Measurements from ENCODE around the gene SLC22A23.

Gene SLC22A23

DNA sequence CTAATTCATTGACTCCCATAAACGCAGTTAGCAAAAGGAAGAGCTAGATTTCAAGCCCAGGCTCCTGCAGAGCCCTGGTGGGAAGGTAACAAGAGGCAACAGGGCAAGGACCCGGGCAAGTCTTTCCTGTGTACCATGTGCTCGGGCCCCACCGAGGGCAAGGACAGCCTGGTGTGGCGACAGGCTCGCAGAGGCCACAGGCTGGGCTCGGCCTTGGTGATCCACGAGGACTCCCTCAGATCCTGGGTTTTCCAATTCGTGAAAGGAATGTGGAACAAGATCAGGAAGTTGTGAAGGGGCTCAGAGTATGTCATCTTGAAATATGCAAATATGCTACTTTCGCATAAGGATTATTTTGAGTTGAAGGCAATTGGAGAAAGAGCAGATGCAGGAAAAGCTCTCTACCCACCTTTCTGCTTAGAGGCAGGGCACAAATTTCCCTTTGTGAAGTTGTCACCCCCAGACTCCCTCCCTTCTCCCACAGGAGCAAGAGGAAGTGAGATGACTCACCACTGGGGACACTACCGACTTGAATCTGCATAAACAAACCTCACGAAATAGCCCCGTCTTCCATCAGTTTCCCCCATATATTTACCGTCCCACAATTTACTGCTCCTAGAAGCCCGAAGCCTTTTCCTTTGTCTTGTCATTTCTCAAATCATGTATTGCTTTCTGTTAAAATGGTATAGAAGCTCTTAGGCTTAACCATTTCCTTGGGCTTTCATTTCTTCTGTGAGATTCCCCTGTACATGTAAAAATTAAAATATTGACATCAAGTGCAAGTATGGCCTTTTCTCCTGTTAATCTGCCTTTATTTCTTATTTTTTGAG, 119.1 kb downstream of the SLC22A23 start:
- peak in 1 of 51 donors; percentile 38 for DNase-seq

DNA sequence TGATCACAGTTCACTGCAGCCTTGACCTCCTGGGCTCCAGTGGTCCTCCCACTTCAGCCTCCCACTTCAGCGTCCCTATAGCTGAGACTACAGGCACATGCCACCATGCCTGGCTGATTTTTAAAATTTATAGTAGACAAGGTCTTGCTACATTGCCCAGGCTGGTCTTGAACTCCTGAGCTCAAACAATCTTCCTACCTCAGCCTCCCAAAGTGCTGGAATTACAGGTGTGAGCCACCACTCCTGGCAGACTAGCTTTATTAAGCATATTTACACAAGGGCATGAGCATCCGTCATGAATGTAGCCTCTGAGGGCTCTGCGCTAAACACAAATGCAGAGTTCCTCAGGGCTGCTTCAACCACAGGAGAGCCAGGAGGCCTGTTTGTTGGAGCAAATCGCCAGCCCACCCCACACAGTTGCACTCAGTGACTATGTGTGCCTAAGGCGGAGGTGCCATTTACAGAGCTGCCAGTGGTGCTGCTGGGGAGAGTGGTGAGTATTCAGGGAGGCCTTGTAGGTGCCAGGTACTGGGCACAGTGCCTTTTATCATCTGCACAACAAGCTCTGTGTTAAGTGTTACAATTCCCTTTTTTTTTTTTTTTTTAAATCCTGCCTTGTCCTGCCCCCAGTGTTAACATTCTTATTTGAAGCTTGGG, 119.9 kb downstream of the SLC22A23 start:
- DNase-seq: no peak

DNA sequence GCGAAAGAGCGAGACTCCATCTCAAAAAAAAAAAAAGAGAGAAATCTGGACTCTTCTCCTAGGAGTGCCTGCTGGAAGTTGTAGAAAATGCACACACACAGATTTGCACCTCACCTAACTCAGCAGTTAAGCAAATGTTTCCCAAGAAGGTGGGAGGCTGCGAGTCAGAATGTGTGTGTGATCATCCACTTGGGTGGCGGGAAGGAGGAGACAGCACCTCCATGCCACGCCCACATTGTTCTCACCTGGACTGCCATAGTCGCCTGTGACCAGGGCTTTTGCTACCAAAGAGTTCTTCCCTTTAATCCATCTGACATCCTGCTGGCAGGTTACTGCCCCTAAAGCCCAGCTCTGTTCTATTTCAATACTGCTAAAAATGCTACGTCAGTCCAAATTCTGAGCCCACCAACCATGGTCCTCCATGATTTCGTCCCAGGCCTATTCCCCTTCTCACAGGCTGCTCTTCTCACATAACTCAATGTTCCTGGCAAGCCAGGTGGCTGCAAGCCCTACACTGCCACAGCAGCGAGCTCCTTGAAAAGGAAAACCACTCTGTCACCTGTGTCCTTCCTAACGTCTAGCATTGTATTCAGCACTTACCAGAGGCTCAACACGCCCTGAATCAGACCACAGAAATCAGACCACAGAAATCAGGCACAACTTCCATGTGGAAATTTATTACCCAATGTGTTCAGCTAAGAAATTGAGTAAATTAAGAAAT, 120.6 kb downstream of the SLC22A23 start:
- no peak for DNase-seq

DNA sequence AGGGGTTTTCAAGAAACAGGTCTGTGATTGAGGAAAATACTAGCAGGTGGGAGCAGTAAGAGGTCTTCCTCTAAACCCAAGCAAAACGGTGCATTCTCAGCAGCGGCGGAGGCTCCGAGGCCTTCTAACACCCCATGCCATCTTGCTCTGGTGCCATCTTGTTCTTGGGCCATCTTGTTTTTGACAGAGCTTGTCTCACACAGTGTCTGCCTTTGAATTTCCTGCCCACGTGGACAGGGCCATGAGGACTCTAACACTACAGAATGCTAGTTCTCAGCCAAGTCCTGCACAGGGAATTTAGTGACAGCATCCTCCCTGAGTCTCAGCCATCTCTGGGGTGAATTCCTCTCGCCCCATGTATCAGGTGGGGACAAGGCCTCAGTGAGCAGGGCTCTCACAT, 121.7 kb downstream of the SLC22A23 start:
- no peak for DNase-seq

DNA sequence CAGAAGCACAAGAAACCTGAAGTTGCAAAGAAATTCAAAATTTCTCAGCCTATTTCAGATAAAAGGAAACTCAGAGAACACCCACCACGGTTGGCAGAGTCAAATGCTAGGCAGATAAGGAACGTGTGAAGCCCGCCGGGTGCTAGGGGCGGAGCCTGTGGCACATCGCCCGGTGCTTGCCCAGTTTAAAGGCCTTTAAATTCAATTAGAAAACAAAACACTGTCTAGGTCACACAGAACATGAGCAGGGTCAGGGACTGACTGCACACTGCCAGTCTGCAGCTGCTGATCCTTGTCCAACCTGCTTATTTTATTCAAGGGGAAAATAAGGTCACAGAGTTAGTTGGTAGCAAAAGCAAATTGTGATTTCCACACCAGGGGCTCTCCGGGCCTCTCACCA, 122.3 kb downstream of the SLC22A23 start:
- DNase-seq: peak in 17 of 51 donors; percentile 10 to 62 (median 33)

DNA sequence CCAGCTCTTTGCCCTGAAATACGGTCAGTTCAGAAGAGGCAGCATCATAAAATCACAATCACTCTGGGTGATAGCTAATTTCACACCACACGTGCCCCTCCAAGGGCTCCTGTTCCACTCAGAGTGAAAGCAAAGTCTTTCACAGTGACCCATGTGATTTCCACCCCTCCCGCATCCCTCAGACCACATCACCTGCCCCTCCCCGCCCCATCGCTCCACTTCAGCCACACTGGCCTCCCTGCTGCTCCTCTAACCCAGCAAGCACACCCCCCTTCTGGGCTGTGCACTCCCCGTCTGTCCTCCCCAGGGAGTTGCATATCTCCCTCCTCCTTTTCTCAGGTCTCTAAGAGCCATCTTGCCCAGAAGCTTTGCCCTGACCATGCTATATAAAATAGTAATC, 123.6 kb downstream of the SLC22A23 start:
- no peak for DNase-seq

DNA sequence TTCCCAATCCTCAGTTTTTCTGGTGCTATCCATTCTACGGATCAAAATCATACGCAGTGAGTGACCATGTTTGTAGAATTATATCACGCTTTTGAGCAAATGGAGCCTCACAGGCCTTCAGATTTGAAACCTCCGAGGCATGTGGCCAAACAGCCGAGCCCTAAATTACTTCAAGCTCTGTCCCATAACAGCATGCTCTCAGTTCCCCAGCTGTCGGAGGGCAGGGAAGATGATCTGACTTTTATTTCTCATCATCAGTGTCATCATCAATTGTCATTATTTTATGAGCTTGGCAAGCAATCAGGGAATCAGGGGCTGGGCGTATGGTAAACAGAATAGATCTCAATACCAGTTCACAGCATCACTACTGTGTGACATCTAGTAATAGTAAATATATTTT, 124.9 kb downstream of the SLC22A23 start:
- no peak for DNase-seq

DNA sequence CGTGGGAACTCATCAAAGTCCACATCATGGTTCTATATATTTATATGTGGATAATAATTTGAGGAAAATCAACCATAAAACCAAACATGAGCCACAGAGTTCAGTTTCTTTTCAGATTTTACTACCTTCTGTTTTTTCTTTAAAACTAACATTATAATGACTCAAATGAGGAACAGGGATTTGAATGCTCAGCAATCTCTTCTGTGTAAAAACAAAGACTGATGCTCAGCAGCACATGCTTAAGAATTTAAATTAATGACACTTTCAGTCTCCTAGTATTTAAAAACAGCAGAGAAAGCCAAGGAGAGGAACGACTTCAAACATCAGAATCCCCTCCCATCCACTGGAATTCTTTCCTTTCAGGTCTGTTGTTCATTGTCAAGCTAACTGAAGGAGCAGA, 125.4 kb downstream of the SLC22A23 start:
- no peak for DNase-seq

DNA sequence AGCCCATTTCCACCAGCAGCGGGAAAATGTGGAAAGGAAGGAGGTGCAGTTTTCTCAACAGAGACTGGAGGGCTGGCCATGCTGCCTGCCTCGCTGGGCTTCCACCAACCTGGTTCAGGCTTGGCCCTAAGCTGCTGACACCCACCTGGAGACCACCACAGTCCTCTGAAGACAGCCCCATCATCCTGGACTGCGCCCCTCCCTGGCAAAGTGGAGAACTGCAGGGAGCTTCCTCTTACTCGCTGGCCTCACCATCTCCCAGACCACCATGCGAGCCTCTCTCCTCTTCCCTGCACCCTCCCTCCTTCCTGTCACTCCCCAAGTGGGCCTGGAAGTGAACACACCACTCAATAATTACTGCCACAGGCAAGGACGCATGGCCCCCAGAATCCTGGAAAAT, 126.7 kb downstream of the SLC22A23 start:
- no peak for DNase-seq

DNA sequence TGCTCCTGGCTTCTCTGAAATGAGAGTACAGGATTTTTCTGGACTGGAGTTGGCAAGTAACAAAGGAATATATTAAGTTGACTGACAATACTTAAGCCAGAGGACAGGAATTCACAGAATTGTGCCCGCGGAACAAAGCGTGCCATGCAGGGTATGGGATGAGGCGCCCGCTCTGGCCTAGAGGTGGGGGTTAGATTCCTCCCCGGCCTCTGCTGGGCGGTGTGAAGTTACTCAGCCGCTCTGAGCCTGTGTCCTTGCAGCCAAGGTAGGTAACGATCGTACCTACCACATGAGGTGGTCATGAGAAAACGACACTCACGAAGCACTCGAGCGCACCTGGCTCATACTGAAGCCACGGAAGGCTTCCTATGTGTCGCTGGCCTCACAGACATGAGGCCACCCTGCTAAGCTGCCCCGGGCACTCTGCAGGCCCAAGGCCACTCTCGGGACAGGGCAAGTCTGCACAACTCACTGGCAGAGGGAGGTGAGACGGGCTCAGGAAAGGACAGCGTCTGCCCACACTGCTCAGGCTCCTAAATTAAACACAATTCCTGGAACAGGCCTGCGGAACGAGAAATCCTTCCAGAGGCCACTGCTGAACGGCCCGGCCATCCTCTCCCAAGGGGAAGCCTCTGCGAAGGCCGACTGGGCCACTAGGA, 127.3 kb downstream of the SLC22A23 start:
- peak in 1 of 51 donors; percentile 20 for DNase-seq

DNA sequence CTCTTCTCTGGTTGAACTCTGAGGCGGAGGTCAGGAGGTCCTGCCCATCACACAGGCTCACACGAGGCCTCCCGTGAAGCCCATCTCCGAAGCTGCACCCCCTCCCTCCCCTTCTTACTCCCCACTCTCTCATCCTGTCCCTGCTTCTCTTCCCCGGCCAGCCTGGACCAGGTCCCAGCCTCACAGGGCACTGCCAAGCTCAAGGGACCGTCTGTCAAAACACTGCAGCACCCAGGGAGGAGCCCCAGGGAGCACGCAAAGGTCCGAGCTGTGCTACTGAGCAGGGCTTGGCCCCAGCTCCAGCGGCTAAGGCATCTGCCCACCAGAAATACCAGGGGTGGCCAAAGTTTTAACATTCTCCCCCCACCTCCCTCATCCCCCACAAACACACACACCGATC, 128.1 kb downstream of the SLC22A23 start:
- DNase-seq: peak in 29 of 51 donors; percentile 12 to 74 (median 41)

DNA sequence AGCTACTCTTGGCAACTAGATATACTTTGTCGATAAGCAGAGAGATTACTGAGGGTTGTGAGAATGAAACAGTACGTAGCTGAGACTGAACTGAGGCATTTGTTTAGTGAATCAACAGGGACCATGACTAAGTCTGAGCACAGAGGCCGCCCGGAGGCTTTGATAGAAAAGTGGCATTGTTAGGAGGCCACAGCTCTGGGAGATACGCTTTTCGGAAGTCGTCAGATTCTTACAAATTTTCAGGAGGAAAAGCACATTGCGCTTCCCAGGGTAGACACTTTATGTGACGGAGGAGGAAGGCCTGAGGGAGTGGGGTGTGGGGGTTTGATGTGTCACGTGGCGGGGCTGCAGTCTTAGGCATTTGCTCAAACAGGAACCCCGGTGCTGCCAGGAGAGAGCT, 128.7 kb downstream of the SLC22A23 start:
- DNase-seq: peak in 3 of 51 donors; percentile 21 to 23 (median 22)

DNA sequence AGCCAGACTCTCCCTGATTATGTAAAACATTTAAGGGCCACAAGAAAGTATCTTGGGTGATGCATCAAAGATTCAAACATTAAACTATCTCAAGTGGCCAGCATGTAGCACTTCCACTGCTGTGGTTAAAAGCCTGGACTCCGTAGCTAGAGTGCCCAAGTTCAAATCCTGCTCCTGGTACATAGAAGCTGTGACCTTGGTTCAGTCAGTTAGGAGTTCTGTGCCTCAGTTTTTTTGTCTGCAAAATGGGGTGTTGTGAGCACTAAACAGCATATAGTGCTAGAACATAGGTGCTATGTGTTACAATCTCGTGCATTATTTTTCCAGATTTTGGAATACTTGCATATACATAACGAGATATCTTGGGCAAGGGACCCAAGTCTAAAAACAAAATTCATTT, 129.4 kb downstream of the SLC22A23 start:
- no peak for DNase-seq

DNA sequence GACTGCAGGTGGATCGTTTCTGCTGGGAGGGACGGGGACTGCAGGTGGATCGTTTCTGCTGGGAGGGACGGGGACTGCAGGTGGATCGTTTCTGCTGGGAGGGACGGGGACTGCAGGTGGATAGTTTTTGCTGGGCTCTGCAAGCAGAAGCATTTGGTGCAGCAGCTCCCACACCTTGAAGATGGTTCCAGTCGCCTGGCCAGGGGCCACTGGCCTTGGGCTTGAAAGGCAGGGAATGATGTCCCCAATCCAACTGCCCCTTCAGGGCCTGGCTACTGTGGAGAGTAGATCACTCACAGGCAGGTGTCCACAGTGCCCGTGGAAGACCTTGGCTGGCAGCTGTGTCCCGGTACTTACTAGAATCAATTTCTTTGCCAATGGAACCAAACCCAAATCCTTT, 129.9 kb downstream of the SLC22A23 start:
- no peak for DNase-seq

DNA sequence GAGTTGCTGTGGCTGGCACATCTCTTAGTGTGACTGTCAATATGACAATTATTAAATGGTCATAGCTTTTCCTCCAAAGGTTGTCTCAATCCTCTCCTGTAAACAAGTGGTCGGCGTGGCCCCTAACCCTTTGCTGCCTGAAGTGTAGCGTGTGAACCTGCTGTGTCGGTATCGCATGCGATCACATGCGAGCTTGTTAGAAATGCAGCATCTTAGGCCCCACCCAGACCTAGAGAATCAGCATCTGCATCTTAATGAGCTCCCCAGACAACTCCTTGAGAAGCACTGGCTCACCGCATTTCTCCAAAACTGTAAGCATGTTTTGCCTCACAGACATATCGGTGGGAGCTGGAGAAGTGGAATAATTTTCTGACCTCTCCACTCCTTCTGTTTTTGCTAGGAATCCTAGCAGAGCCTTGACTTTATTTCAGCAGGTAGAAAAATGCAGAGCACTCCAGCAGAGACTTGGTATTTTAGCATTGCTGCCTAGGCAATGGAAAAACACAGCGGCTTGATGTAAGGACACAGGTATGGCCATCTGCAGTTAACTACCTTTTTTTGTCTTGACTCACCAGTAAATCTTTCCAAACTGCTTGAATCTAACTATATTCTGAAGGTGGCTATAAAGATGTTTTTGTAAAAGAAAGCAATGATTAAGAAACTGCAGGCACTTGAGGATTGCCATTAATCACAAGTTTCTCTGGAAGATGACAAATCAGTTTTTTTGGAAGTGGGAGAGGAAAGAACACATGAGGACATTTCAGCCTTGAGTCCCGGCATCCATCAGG, 130.5 kb downstream of the SLC22A23 start:
- DNase-seq: no peak

DNA sequence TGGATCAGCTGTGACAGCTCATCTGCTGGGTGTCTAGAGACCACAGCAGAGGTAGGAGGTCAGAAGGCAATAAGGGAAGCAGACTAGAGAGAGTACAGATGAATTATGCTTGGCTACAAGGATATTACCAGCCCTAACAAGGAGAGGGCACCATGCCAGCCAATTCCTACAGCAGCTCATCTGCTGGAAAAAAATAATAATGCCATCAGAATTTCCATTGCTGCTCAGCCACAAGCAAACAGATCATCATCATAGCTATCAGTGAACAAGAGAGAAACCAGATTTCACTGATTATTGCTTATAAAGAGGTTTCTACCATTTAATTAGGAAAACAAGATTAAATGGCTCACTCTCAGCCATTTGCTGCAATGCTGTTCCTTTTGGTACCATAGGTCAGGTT, 131.6 kb downstream of the SLC22A23 start:
- DNase-seq: peak in 3 of 51 donors; percentile 13 to 18 (median 14)

DNA sequence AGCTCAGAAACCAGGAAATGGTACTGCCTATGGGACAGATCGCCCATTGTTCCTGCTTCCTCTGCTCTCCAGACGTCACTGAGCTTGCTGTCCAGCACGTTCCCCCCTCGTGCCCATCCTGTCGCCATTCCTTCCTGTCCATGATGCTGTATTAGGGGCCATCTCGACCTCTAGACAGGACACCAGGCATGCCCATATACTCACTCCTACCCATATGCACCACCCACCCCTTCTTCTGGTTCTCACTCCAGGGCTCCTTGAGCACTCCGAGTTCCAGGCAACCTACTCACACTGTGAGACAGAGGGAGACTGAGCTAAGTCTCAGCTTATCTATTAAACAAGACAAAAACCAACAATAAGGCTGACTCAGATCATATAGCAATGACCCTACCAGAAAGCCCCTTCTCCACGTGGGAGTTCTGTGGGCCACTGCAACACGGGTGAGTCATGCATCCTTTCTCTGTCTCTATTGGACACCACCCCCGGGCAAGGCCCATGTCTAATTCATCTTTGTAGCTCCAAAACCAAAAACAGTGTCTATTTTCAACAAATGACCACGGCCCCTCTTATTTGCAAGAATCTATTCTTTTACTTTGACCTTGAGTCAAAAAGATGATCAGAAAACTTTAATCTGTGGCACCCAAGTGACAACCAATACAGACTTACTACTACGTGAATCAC, 132.4 kb downstream of the SLC22A23 start:
- DNase-seq: peak in 32 of 51 donors; percentile 21 to 77 (median 54)

DNA sequence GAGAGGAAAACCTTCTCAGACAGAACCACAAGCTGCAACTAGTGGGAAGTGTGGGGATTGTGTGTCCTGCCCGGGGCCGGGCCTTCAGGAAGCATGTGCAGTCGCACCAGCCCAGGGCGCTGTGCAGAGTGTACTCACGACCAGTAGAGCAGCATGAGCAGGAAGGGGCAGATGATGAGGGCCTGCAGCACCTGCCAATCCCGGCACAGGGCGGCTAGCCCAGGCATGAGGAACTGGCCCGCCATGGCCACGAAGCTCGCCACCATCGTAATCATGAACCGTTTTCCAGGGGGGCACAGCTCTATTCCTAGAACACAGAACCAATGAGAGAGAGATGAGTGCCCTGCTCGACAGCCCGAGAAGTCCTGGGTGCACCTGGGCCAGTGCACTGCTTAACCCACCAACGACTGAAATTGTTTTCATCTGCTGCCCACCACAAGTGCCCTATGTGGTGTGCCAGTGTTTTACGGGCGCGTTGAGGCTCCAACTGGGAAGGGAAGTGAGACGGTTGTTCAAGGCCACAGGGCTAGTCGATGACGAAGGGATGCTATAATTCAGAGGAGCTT, 133.1 kb downstream of the SLC22A23 start:
- peak in 1 of 51 donors; percentile 18 for DNase-seq

DNA sequence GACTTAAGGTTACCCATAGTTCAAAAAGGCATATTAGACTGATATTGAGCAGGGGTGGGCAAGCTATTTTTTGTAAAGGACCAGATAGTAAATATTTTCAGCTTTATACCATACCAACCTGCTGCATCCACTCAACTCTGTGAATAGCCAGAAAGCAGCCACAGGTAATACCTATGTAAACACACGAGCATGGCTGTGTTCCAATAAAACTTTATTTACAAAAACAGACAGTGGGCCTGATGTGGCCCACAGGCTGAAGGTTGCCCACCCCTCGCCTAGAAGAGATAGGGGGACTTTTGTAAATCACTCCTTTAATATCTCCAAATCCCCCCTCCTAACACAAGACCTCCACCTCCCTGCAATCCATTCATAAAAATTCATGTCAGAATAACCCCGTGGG, 133.7 kb downstream of the SLC22A23 start:
- DNase-seq: no peak

DNA sequence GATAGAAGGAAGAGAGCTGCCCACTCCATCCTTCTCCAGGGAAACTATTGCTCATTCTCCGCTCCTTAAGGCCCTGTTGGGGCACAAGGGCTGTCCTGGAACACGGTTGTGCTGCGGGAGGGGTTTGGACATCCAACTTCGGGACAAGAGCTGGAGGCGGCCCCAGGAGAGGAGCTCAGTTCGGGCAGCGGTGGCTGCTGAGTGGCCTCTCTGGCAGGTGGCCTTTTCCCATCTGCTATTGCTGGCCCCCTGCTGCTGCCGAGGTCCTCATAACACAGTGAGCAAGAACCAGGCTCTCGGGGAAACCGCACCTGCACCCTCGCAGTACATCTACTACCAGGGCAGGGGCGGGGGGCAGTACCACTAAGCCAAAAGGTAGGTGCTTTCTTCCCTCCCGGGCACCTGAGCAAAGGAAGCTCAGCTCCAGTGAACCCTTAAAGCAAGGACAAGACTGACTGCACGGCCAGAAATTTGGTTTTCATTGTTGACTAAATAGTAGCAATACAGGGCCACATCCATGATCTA, 134.4 kb downstream of the SLC22A23 start:
- no peak for DNase-seq

Measured in hypothalamus (tissue), 51 donors.